HL-60 (cell line): Measurements from ENCODE around the gene MAP2K2.

Experiments used
- DNase-seq, 2 experiments: peaks; one replicate each; pipeline ENCODE4 v3.0.0-alpha.2; 2010 to 2020; ENCODE audit warnings: low read depth in 1 of 2, low spot score in 1 of 2
- H3K27ac ChIP-seq: fragments of 250-450 bp; sonication (Bioruptor Pico); replicated peaks from 2 replicates; pipeline ENCODE4 v1.5.1; 2020; ENCODE audit warnings: mild to moderate bottlenecking, moderate library complexity
- H3K27me3 ChIP-seq: fragments of 250-450 bp; sonication (Bioruptor Pico); 2 replicates; pipeline ENCODE4 v1.5.1; 2021; ENCODE audit warnings: mild to moderate bottlenecking, moderate library complexity; ENCODE audit not compliant: insufficient read depth, poor library complexity, severe bottlenecking
- H3K4me3 ChIP-seq: replicated peaks from 2 replicates; pipeline ENCODE4 v1.5.1; 2011; ENCODE audit warnings: mild to moderate bottlenecking, control low read depth, low read length; ENCODE audit not compliant: insufficient read depth
- GABPA ChIP-seq: IDR thresholded peaks from 2 replicates; pipeline ENCODE4 v1.6.1; 2012; ENCODE audit warnings: low read depth
- POLR2AphosphoS5 ChIP-seq: IDR thresholded peaks from 2 replicates; pipeline ENCODE4 v1.6.1; 2012; ENCODE audit warnings: low read depth
- REST ChIP-seq: IDR thresholded peaks from 2 replicates; pipeline ENCODE4 v1.6.1; 2012; ENCODE audit warnings: low read depth; ENCODE audit not compliant: insufficient replicate concordance
- SPI1 ChIP-seq: IDR thresholded peaks from 2 replicates; pipeline ENCODE4 v1.6.1; 2012; ENCODE audit warnings: low read depth, mild to moderate bottlenecking, borderline replicate concordance
- TF ChIP-seq, protein P1 (sequence below): IDR thresholded peaks from one replicate; pipeline ENCODE4 v1.5.1; 2011; ENCODE audit warnings: low read length, control low read depth, inconsistent platforms; ENCODE audit not compliant: insufficient read depth

The MAP2K2 gene

GRCh38 chr19:4064149-4064495 is 59.8 kb downstream of the MAP2K2 start:
- no peaks in the 10 kb centered on the region for H3K27me3 ChIP-seq
- H3K27ac ChIP-seq = peak overlapping the region; percentile 90
- H3K4me3 ChIP-seq = peak overlapping the region; percentile 91
- TF ChIP-seq REST (no peak), GABPA (no peak), POLR2AphosphoS5 (no peak), SPI1 (no peak)
- TF ChIP-seq, protein P1, sequence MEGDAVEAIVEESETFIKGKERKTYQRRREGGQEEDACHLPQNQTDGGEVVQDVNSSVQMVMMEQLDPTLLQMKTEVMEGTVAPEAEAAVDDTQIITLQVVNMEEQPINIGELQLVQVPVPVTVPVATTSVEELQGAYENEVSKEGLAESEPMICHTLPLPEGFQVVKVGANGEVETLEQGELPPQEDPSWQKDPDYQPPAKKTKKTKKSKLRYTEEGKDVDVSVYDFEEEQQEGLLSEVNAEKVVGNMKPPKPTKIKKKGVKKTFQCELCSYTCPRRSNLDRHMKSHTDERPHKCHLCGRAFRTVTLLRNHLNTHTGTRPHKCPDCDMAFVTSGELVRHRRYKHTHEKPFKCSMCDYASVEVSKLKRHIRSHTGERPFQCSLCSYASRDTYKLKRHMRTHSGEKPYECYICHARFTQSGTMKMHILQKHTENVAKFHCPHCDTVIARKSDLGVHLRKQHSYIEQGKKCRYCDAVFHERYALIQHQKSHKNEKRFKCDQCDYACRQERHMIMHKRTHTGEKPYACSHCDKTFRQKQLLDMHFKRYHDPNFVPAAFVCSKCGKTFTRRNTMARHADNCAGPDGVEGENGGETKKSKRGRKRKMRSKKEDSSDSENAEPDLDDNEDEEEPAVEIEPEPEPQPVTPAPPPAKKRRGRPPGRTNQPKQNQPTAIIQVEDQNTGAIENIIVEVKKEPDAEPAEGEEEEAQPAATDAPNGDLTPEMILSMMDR = no peak
- no peak for DNase-seq

DNA sequence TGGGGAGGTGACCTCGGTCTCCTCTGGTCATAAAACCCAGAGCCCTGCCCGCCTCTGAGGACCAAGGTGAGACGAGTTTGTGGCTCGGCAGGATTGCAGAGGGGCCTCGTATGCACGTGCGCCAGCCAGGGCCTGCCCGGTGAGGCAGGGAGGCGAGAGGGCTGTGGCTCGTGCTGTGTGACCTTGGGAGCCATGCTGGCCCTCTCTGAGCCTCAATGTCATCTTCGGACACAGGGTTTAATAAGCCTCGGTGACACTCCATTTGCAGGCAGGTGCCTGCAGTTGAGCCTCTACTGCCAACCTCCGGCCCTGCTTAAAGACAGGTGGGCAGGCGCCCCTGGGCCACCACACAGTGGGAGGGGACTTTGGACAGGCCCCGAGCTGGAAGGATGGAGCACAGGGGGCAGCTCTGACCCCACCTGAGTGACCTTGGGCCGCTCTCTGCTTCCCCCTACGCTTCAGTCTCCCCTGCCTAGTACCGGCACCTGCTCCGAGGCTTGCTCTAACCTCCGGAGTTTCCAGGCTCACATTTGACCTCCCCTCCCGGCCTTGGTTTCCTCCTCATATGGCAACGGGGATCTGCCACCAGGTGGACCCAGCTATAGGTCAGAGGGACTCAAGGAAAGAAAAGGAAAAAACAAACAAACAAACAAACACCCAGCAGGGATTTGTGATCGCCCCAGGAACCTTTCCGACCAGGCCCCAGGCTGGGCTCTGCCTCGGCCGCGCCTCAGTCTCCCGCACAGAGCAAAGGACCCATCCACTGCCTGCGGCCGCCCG is 60.4 kb downstream of the MAP2K2 start:
- Histone ChIP-seq H3K27me3 (no peaks in the 10 kb centered on the region), H3K4me3 (peak overlapping the region; percentile 91), H3K27ac (peak overlapping the region; percentile 90)
- DNase-seq = no peak
- TF ChIP-seq, protein P1 = no peak
- TF ChIP-seq SPI1 (no peak), REST (no peak), POLR2AphosphoS5 (peak; percentile 18; the same call in 1 of the 2 replicates), GABPA (no peak)

GRCh38 chr19:4062419-4063368 is 61.2 kb downstream of the MAP2K2 start:
- TF ChIP-seq REST (no peak), POLR2AphosphoS5 (0 out of 2 replicates have a peak, but pooled peaks have one; percentile 10)
- peak overlapping the region; percentile 90 for H3K27ac ChIP-seq
- DNase-seq = no peak
- H3K4me3 ChIP-seq = peak overlapping the region; percentile 91
- no peaks in the 10 kb centered on the region for H3K27me3 ChIP-seq
